DLD1 (cell line): ENCODE measurements around the gene RPS17.
"Not testable (repeated sequence)": the region's sequence is repeated elsewhere in the genome, so short reads cannot be mapped to it uniquely, and the experiment has no call there.

Source experiments
- in situ Hi-C: cut with HindIII; loops from 2 replicates; pipeline ENCODE4 v1.10.0; 2017; ENCODE audit warnings: low sequenced_read_pairs

Gene RPS17

DNA sequence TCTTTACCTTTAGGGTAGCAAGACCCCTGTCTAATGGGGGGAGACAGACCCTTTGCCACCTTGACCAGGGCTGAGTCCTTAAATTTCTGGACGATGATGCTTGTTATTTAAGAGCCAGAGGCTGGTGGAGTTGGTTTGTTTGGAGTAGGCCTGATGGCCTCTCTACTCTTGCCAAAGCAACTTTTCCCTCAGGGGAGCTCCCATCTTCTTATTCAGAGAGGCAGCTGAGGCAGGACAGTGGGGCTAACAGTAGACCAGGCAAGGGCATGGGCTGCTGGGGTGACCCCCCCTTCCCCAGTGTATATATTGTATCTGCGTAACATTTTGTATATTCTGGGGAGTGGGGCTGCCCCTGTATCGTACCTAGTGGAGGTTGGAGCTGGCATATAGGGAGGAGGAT lies 10.3 kb downstream of the RPS17 start:
- in situ Hi-C loops, result no loop called here

GRCh38 chr15:82513587-82513986 lies 26.7 kb downstream of the RPS17 start:
- in situ Hi-C loops, result not testable (repeated sequence)

- in situ Hi-C loops, result not testable (repeated sequence)
Measured at GRCh38 chr15:82507693-82508092, 32.6 kb downstream of the RPS17 start.

DNA sequence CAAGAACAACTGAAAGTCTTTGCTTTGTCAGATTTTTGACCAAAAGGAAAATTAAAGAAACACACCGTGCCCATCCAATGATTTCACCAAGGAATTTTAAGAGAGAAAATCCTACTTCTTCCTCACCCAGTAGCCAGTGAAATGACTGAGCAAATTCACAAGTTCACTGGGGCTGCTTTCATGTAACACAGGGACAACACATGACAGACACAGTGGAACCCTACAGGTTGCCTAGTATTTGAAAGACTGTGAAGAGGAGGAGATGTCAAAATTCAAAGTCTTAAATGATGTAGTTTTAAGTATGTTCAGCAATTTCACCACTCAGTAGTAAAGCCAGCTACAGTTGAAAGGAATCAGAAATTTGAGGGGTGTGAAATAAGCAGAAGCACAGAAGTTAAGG lies 33.2 kb downstream of the RPS17 start:
- in situ Hi-C loops, result not testable (repeated sequence)

DNA sequence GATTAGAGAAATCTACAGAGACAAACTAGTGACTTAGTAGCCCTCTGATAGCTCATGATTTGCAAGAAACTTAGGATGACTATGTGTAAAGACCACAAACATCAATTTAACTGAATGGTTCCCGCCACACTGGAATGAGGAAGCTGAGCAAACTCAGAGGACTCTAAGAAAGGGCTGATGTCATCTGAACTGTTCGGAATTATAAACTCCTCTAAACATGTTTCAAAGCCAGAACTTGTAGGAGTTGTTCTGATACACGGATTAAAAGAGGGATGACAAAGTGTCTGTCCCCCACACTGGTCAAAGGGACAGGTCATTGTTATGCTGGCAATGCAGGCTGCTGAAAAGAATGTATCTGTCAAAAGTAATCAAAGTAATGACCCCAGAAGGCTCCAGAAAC lies 34.4 kb downstream of the RPS17 start:
- in situ Hi-C loops, result not testable (repeated sequence)

GRCh38 chr15:82504074-82504473 lies 36.2 kb downstream of the RPS17 start:
- in situ Hi-C loops, result not testable (repeated sequence)

DNA sequence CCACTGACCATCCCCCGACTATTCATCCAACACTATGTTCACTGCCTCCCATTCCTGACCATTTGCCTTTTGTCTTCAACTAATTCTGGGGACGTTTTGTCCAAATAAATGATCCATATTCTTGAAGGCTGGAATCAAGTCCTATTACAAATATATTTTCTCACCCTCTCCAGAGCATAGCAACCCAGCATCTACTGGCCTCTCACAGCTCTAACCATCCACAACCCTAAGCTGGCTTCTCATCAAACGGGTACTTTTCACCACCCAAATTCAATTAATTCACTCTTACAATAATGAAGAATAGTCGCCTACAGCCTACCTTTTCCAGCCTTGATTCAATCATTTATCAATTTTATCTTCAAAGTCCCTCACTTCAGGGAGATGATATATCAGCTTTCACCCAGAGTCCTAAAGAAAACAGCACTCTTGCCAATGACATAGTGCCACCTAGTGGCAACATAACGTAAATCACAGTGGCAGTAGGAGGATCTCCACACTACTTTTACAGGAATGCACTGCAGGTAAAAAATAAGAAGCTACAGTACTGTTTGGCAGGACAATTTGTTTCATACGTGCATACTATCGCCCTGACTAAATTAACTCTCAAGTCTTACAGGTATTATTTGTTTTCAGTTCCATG lies 37.4 kb downstream of the RPS17 start:
- in situ Hi-C loops, result not testable (repeated sequence)

- in situ Hi-C loops, result not testable (repeated sequence)
Measured at GRCh38 chr15:82500772-82501171, 39.5 kb downstream of the RPS17 start.

- in situ Hi-C loops, result not testable (repeated sequence)
Measured at GRCh38 chr15:82497978-82498377, 42.3 kb downstream of the RPS17 start.

GRCh38 chr15:82488250-82488649 lies 52.0 kb downstream of the RPS17 start:
- in situ Hi-C loops, result not testable (repeated sequence)

GRCh38 chr15:82487045-82487444 lies 53.2 kb downstream of the RPS17 start:
- in situ Hi-C loops, result not testable (repeated sequence)
